Mucosa of rectum (tissue), 2 donors: ENCODE results near the gene SPRED1.
"Not testable (repeated sequence)": the region's sequence is repeated elsewhere in the genome, so short reads cannot be mapped to it uniquely, and the experiment has no call there.

Source experiments
- H3K27ac ChIP-seq, 2 donors: one replicate each; pipeline ENCODE4 v1.7.0; 2013; ENCODE audit warnings: inconsistent platforms in 2 of 2, low read depth in 2 of 2, low read length in 2 of 2
- H3K27me3 ChIP-seq, 2 donors: one replicate each; pipeline ENCODE4 v1.7.0; 2013; ENCODE audit warnings: low read length in 2 of 2; ENCODE audit not compliant: control insufficient read depth in 2 of 2, insufficient read depth in 2 of 2
- H3K36me3 ChIP-seq, 2 donors: one replicate each; pipeline ENCODE4 v1.7.0; 2013; ENCODE audit warnings: low read length in 2 of 2; ENCODE audit not compliant: control insufficient read depth in 2 of 2, insufficient read depth in 2 of 2
- H3K4me1 ChIP-seq, 2 donors: one replicate each; pipeline ENCODE4 v1.7.0; 2013; ENCODE audit warnings: low read length in 2 of 2, mild to moderate bottlenecking in 1 of 2; ENCODE audit not compliant: control insufficient read depth in 2 of 2, insufficient read depth in 2 of 2
- H3K4me3 ChIP-seq, 2 donors: one replicate each; pipeline ENCODE4 v1.7.0; 2013; ENCODE audit warnings: low read length in 2 of 2
- H3K9ac ChIP-seq, 2 donors: one replicate each; pipeline ENCODE4 v1.7.0; 2013; ENCODE audit warnings: low read length in 2 of 2, low read depth in 1 of 2, mild to moderate bottlenecking in 1 of 2
- H3K9me3 ChIP-seq, 2 donors: one replicate each; pipeline ENCODE4 v1.7.0; 2013; ENCODE audit warnings: low read length in 2 of 2; ENCODE audit not compliant: control insufficient read depth in 2 of 2
- donor health status: healthy.
- donor health status: Normal muscosa, but diverticular disease.

Gene SPRED1

GRCh38 chr15:38274135-38274534 lies 21.5 kb downstream of the SPRED1 start:
- Histone ChIP-seq H3K27ac (no peak overlapping the region), H3K9me3 (no peaks in the 10 kb centered on the region), H3K9ac (no peak overlapping the region), H3K4me3 (no peak overlapping the region), H3K4me1 (peaks cover 0 to 6% of the 10 kb centered on the region in 2 donors), H3K27me3 (no peaks in the 10 kb centered on the region), H3K36me3 (no peaks in the 10 kb centered on the region)

GRCh38 chr15:38275959-38276358 lies 23.3 kb downstream of the SPRED1 start:
- H3K4me1 ChIP-seq = peaks cover 0 to 7% of the 10 kb centered on the region in 2 donors
- no peaks in the 10 kb centered on the region for H3K36me3 ChIP-seq
- H3K9ac ChIP-seq = no peak overlapping the region
- no peak overlapping the region for H3K27ac ChIP-seq
- no peaks in the 10 kb centered on the region for H3K9me3 ChIP-seq
- H3K4me3 ChIP-seq = no peak overlapping the region
- H3K27me3 ChIP-seq = no peaks in the 10 kb centered on the region

DNA sequence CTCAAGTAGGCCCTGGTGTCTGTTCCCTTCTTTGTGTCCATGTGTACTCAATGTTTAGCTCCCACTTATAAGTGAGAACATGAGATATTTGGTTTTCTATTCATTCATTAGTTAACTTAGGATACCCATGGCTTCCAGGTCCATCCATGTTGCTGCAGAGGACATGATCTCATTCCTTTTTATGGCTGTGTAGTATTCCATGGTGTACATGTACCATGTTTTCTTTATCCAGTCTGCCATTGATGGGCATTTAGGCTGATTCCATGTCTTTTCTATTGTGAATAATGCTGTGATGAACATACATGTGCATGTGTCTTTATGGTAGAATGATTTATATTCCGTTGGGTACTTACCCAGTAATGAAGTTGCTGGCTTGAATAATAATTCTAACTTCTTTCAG lies 24.6 kb downstream of the SPRED1 start:
- H3K36me3 ChIP-seq, H3K27me3 ChIP-seq, H3K9ac ChIP-seq, H3K4me1 ChIP-seq, H3K27ac ChIP-seq, H3K4me3 ChIP-seq, H3K9me3 ChIP-seq: not testable (repeated sequence)

DNA sequence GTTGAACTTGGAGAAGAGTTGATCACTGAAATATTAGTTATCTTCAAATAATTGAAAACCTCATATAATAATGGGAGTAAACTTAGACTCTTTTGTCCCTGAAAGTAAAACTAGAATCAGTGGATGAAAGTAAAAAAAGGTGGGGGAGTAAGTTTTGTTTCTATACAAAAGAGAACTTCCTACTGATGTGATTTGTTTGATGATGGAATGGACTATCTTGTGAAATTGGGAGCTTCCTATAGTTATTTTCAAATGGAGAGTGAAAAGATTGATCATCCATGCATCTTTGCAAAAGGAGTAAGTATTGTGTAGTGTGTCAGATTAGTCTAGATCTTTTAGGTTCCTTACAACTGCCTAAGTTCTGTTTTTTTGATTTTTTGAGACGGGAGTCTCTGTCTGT lies 28.4 kb downstream of the SPRED1 start:
- Histone ChIP-seq H3K4me1 (peaks cover 0 to 4% of the 10 kb centered on the region in 2 donors), H3K9me3 (no peaks in the 10 kb centered on the region), H3K27ac (no peak overlapping the region), H3K27me3 (no peaks in the 10 kb centered on the region), H3K36me3 (no peaks in the 10 kb centered on the region), H3K4me3 (no peak overlapping the region), H3K9ac (no peak overlapping the region)

- H3K4me1 ChIP-seq = peaks cover 0 to 4% of the 10 kb centered on the region in 2 donors
- no peaks in the 10 kb centered on the region for H3K27me3 ChIP-seq
- no peaks in the 10 kb centered on the region for H3K36me3 ChIP-seq
- H3K9ac ChIP-seq = no peak overlapping the region
- no peak overlapping the region for H3K27ac ChIP-seq
- H3K4me3 ChIP-seq = no peak overlapping the region
- H3K9me3 ChIP-seq = no peaks in the 10 kb centered on the region
Measured at GRCh38 chr15:38283010-38283409, 30.4 kb downstream of the SPRED1 start.

DNA sequence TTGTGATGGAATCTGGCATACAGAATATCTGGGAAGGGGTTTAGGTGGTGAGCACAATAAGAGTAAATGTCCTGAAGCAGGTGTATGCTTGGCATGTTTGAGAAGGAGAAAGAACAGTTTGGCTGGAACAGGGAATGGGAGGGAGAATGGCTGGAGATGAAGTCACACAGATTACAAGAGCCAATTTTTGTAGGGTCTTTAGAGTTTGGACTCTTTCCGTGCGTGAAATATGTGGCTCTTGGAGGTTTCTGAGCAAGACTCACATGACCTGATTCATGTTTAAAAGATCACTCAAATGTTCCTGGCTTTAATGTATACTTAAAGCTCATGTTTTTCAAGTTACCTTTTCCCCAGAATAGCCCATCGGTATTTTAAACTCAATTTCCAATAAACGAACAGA lies 32.8 kb downstream of the SPRED1 start:
- no peaks in the 10 kb centered on the region for H3K9me3 ChIP-seq
- H3K9ac ChIP-seq = no peak overlapping the region
- H3K27ac ChIP-seq = no peak overlapping the region
- H3K4me3 ChIP-seq = no peak overlapping the region
- H3K4me1 ChIP-seq = peaks cover 0 to 2% of the 10 kb centered on the region in 2 donors
- no peaks in the 10 kb centered on the region for H3K27me3 ChIP-seq
- H3K36me3 ChIP-seq = peaks cover 3 to 4% of the 10 kb centered on the region in 2 donors

DNA sequence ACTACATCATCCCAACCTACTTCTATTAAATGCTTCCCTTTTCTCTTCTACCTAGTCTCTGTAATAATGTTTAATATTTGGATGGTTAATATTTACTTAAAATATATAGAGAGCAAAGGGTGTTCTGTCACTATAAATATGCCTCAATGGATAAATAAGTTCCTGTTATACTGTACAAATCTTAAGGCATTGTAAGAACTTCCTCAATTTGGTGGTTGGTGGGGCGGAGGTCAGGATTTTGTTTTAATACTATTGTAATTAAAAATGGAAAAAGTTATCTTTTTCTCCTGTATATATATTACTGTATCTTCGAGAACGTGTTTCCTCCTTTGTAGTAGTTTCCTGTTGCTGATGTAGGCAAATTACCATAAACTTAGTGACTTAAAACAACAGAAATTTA lies 41.5 kb downstream of the SPRED1 start:
- Histone ChIP-seq H3K27ac (no peak overlapping the region), H3K4me3 (no peak overlapping the region), H3K27me3 (no peaks in the 10 kb centered on the region), H3K36me3 (peaks cover 3 to 4% of the 10 kb centered on the region in 2 donors), H3K9me3 (no peaks in the 10 kb centered on the region), H3K4me1 (peaks cover 0 to 3% of the 10 kb centered on the region in 2 donors), H3K9ac (no peak overlapping the region)

GRCh38 chr15:38297623-38298388 lies 45.2 kb downstream of the SPRED1 start:
- no peaks in the 10 kb centered on the region for H3K27me3 ChIP-seq
- no peaks in the 10 kb centered on the region for H3K36me3 ChIP-seq
- H3K9me3 ChIP-seq = no peaks in the 10 kb centered on the region
- peaks cover 0 to 3% of the 10 kb centered on the region in 2 donors for H3K4me1 ChIP-seq
- no peak overlapping the region for H3K9ac ChIP-seq
- H3K27ac ChIP-seq = no peak overlapping the region
- H3K4me3 ChIP-seq = no peak overlapping the region

DNA sequence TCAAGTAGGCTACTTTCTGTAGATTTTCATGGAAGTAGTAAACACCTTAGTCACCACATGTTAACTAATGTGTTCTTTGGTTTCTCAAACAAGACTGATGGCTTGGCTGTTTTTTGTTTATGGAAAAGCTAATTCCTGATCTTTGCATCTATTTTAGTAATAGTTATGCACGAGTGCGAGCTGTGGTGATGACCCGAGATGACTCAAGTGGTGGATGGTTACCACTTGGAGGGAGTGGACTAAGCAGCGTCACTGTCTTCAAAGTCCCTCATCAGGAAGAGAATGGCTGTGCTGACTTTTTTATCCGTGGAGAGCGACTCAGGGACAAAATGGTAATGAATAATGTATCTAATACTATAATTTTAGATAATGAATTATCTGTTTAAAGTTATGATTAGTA lies 46.6 kb downstream of the SPRED1 start:
- no peaks in the 10 kb centered on the region for H3K36me3 ChIP-seq

DNA sequence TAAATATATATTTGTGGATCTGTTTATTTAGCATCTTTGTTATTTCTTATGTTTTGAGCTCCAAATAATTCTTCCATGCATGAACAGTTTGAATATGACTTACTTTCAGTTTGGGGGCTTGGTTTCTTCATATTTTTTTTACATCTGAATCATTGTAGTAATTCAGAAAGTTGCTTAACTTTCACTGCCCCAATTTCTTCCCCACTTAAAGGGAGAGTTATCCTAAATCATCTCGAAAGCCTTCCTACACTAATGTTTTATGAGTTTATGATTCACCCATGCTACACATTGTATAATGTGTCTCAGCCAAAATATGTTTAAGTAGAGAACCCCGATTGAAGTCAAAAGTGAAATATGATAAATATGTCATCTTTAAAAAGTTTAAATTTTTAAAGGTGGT lies 47.8 kb downstream of the SPRED1 start:
- no peaks in the 10 kb centered on the region for H3K27me3 ChIP-seq
- no peaks in the 10 kb centered on the region for H3K36me3 ChIP-seq
- H3K4me1 ChIP-seq = no peaks in the 10 kb centered on the region
- no peak overlapping the region for H3K4me3 ChIP-seq
- no peaks in the 10 kb centered on the region for H3K9me3 ChIP-seq
- no peak overlapping the region for H3K27ac ChIP-seq
- no peak overlapping the region for H3K9ac ChIP-seq

More for the DNA sequence above, 46.6 kb downstream of the SPRED1 start:
- H3K4me3 ChIP-seq = no peak overlapping the region
- H3K4me1 ChIP-seq = no peaks in the 10 kb centered on the region
- no peak overlapping the region for H3K27ac ChIP-seq
- H3K27me3 ChIP-seq = no peaks in the 10 kb centered on the region
- H3K9me3 ChIP-seq = no peaks in the 10 kb centered on the region
- H3K9ac ChIP-seq = no peak overlapping the region
